ENCODE results near the gene MARCHF10.

- TF ChIP-seq POLR2A (IDR thresholded peaks at IDR 0.05; ENCODE audit: low read length) (no peak), GATA1 (IDR thresholded peaks at IDR 0.05; ENCODE audit: low read depth, low read length) (no peak)
Measured at GRCh38 chr17:62827746-62828485, 19.8 kb upstream of the MARCHF10 start.
